ENCODE results near the gene SUPV3L1.

SUPV3L1 gene

GRCh38 chr10:69202332-69202731, 22.3 kb downstream of the SUPV3L1 start:
- DNase-seq (ENCODE audit: low read depth, low spot score): no peak

GRCh38 chr10:69208761-69209160, 28.7 kb downstream of the SUPV3L1 start:
- no peak for DNase-seq (ENCODE audit: low read depth, low spot score)

- no peak for DNase-seq (ENCODE audit: low read depth, low spot score)
These were observed 29.9 kb downstream of the SUPV3L1 start for GRCh38 chr10:69209787-69210484.

- no peak for DNase-seq (ENCODE audit: low read depth, low spot score)
These were observed 31.1 kb downstream of the SUPV3L1 start for GRCh38 chr10:69211104-69211503.

- no peak for DNase-seq (ENCODE audit: low read depth, low spot score)
These were observed 31.5 kb downstream of the SUPV3L1 start for GRCh38 chr10:69211524-69211923.

- no peak for DNase-seq (ENCODE audit: low read depth, low spot score)
These were observed 33.7 kb downstream of the SUPV3L1 start for GRCh38 chr10:69213591-69214311.

GRCh38 chr10:69214666-69215131, 34.7 kb downstream of the SUPV3L1 start:
- DNase-seq (ENCODE audit: low read depth, low spot score): no peak

GRCh38 chr10:69215405-69216171, 35.6 kb downstream of the SUPV3L1 start:
- DNase-seq (ENCODE audit: low read depth, low spot score): no peak

GRCh38 chr10:69216577-69217118, 36.6 kb downstream of the SUPV3L1 start:
- no peak for DNase-seq (ENCODE audit: low read depth, low spot score)

GRCh38 chr10:69217119-69217754, 37.2 kb downstream of the SUPV3L1 start:
- DNase-seq (ENCODE audit: low read depth, low spot score): no peak

- DNase-seq (ENCODE audit: low read depth, low spot score): no peak
These were observed 38.8 kb downstream of the SUPV3L1 start for GRCh38 chr10:69218831-69219230.

- no peak for DNase-seq (ENCODE audit: low read depth, low spot score)
These were observed 40.0 kb downstream of the SUPV3L1 start, which contains the start of gene HKDC1 for GRCh38 chr10:69220041-69220451. Gene HKDC1 (plus strand): TSS chr10:69220332. CDS start chr10:69220436, 104 bp downstream.

- no peak for DNase-seq (ENCODE audit: low read depth, low spot score)
These were observed 40.5 kb downstream of the SUPV3L1 start for GRCh38 chr10:69220507-69220906.

GRCh38 chr10:69222157-69223027, 42.4 kb downstream of the SUPV3L1 start:
- DNase-seq (ENCODE audit: low read depth, low spot score): peak; percentile 54

- DNase-seq (ENCODE audit: low read depth, low spot score): no peak
These were observed 43.0 kb downstream of the SUPV3L1 start for GRCh38 chr10:69223028-69223342.

GRCh38 chr10:69224862-69225657, 45.0 kb downstream of the SUPV3L1 start:
- no peak for DNase-seq (ENCODE audit: low read depth, low spot score)

- no peak for DNase-seq (ENCODE audit: low read depth, low spot score)
These were observed 45.6 kb downstream of the SUPV3L1 start for GRCh38 chr10:69225681-69226080.

GRCh38 chr10:69226919-69227450, 47.0 kb downstream of the SUPV3L1 start:
- DNase-seq (ENCODE audit: low read depth, low spot score): no peak

GRCh38 chr10:69228151-69228550, 48.1 kb downstream of the SUPV3L1 start:
- no peak for DNase-seq (ENCODE audit: low read depth, low spot score)

- no peak for DNase-seq (ENCODE audit: low read depth, low spot score)
These were observed 49.5 kb downstream of the SUPV3L1 start for GRCh38 chr10:69229616-69229916.

Data from iPS DF 19.7 (cell line).